GM23338 (cell line): Measurements from ENCODE around the gene EYA2. TPM values are rescaled to one million over a fixed set of nuclear protein-coding genes. Genes with fewer than 3 reads are reported as not detected.

Experiments
- ATAC-seq: fragments of 200-7000 bp; cut with Tn5 transposase; 3 replicates; pipeline ENCODE4 v1.9.1; 2020
- DNase-seq: peaks from one replicate; pipeline ENCODE4 v3.0.0-alpha.2; 2015; ENCODE audit warnings: low spot score
- H2AFZ ChIP-seq: fragments of 200-600 bp; sonication (generic); 2 replicates; pipeline ENCODE4 v1.8.0; 2016; ENCODE audit warnings: antibody characterized with exemption, mild to moderate bottlenecking, moderate library complexity
- H3F3A ChIP-seq: fragments of 200-600 bp; sonication (generic); replicated peaks from 2 replicates; pipeline ENCODE4 v1.8.0; 2017; ENCODE audit warnings: antibody characterized with exemption, mixed run types, low read depth
- H3K27ac ChIP-seq: fragments of 200-600 bp; sonication (generic); 2 replicates; pipeline ENCODE4 v1.6.1; 2016; ENCODE audit warnings: low read depth
- H3K27me3 ChIP-seq: fragments of 200-600 bp; sonication (generic); 2 replicates; pipeline ENCODE4 v1.8.0; 2016; ENCODE audit warnings: mild to moderate bottlenecking, mixed run types, moderate library complexity; ENCODE audit not compliant: insufficient read depth
- H3K36me3 ChIP-seq: fragments of 200-600 bp; sonication (generic); 2 replicates; pipeline ENCODE4 v1.8.0; 2016; ENCODE audit warnings: mild to moderate bottlenecking; ENCODE audit not compliant: insufficient read depth
- H3K4me1 ChIP-seq: fragments of 200-600 bp; sonication (generic); 2 replicates; pipeline ENCODE4 v1.8.0; 2016; ENCODE audit warnings: mild to moderate bottlenecking, moderate library complexity; ENCODE audit not compliant: insufficient read depth
- H3K4me2 ChIP-seq: fragments of 200-600 bp; sonication (generic); 2 replicates; pipeline ENCODE4 v1.7.1; 2017; ENCODE audit warnings: mixed run types
- H3K4me3 ChIP-seq: fragments of 200-600 bp; sonication (generic); 2 replicates; pipeline ENCODE4 v1.6.1; 2016; ENCODE audit warnings: mixed run types
- H3K79me2 ChIP-seq: fragments of 200-600 bp; sonication (generic); replicated peaks from 2 replicates; pipeline ENCODE4 v1.8.0; 2017; ENCODE audit warnings: mild to moderate bottlenecking; ENCODE audit not compliant: insufficient read depth
- H3K9me2 ChIP-seq: fragments of 200-600 bp; sonication (generic); 2 replicates; pipeline ENCODE4 v1.8.0; 2017; ENCODE audit not compliant: insufficient read depth
- H4K20me1 ChIP-seq: fragments of 200-600 bp; sonication (generic); replicated peaks from 2 replicates; pipeline ENCODE4 v1.8.0; 2017; ENCODE audit warnings: mild to moderate bottlenecking; ENCODE audit not compliant: insufficient read depth
- H3K27ac Mint-ChIP-seq: 2 replicates; pipeline ENCODE4 v1.8.0; 2020; ENCODE audit warnings: inconsistent platforms, mild to moderate bottlenecking, moderate library complexity, mixed read lengths
- H3K27me3 Mint-ChIP-seq: 3 replicates; pipeline ENCODE4 v1.8.0; 2022; ENCODE audit warnings: low read depth, mild to moderate bottlenecking, moderate library complexity, mixed read lengths, inconsistent platforms; ENCODE audit not compliant: insufficient read depth, poor library complexity
- H3K36me3 Mint-ChIP-seq: 3 replicates; pipeline ENCODE4 v1.8.0; 2021; ENCODE audit warnings: low read depth, mild to moderate bottlenecking, inconsistent platforms, moderate library complexity, mixed read lengths
- H3K4me1 Mint-ChIP-seq: 3 replicates; pipeline ENCODE4 v1.8.0; 2020; ENCODE audit warnings: mild to moderate bottlenecking, inconsistent platforms, mixed read lengths
- H3K4me3 Mint-ChIP-seq: 3 replicates; pipeline ENCODE4 v1.8.0; 2021; ENCODE audit warnings: moderate library complexity, mild to moderate bottlenecking, inconsistent platforms, mixed read lengths
- H3K9me3 Mint-ChIP-seq: 3 replicates; pipeline ENCODE4 v1.8.0; 2020; ENCODE audit warnings: moderate library complexity, mild to moderate bottlenecking, inconsistent platforms, mixed read lengths
- CREB1 ChIP-seq: fragments of 250-450 bp; sonication (Bioruptor Pico); IDR thresholded peaks from 2 replicates; pipeline ENCODE4 v1.5.0; 2020; ENCODE audit warnings: low read depth, mild to moderate bottlenecking, moderate library complexity
- EZH2 ChIP-seq: fragments of 200-600 bp; sonication (generic); IDR thresholded peaks from one replicate; pipeline ENCODE4 v1.8.0; 2017; ENCODE audit warnings: antibody characterized with exemption, mild to moderate bottlenecking, low read depth; ENCODE audit not compliant: unreplicated experiment
- EZH2phosphoT487 ChIP-seq: fragments of 200-600 bp; sonication (generic); IDR thresholded peaks from one replicate; pipeline ENCODE4 v1.8.1; 2018; ENCODE audit warnings: antibody characterized with exemption; ENCODE audit not compliant: unreplicated experiment
- JUNB ChIP-seq: IDR thresholded peaks from one replicate; pipeline ENCODE4 v1.6.1; 2016; ENCODE audit warnings: antibody characterized with exemption; ENCODE audit not compliant: unreplicated experiment
- NANOG ChIP-seq: IDR thresholded peaks from 2 replicates; pipeline ENCODE4 v1.6.1; 2016; ENCODE audit warnings: antibody characterized with exemption, borderline replicate concordance
- POLR2AphosphoS5 ChIP-seq: IDR thresholded peaks from 2 replicates; pipeline ENCODE4 v1.6.1; 2016; ENCODE audit warnings: antibody characterized with exemption, low read depth
- ZNF114 ChIP-seq: fragments of 250-450 bp; sonication (Bioruptor Pico); IDR thresholded peaks from 2 replicates; pipeline ENCODE4 v1.5.0; 2020; ENCODE audit warnings: mild to moderate bottlenecking, moderate library complexity
- ZNF331 ChIP-seq: fragments of 250-450 bp; sonication (Bioruptor Pico); IDR thresholded peaks from 2 replicates; pipeline ENCODE4 v1.5.0; 2020; ENCODE audit warnings: low read depth, mild to moderate bottlenecking, moderate library complexity
- polyA plus RNA-seq: library from polyadenylated mRNA; unstranded; fragments of >200 nt; fragmentation: Nextera tagmentation; extraction: Ambion mirVana; gene quantifications from 2 replicates; pipeline ENCODE4 v1.2.1, GENCODE V29; 2016
- total RNA-seq: library from RNA; depleted of rRNA; stranded (reverse); fragments of >200 nt; shearing (Covaris generic); gene quantifications from 2 replicates; pipeline ENCODE4 v1.2.3, GENCODE V29; 2014
- TF ChIP-seq, protein P1 (sequence below): IDR thresholded peaks from 2 replicates; pipeline ENCODE4 v1.6.1; 2016; ENCODE audit warnings: antibody characterized with exemption
- TF ChIP-seq, protein P2 (sequence below): IDR thresholded peaks from one replicate; pipeline ENCODE4 v1.6.1; 2018; ENCODE audit warnings: antibody characterized with exemption; ENCODE audit not compliant: unreplicated experiment
- TF ChIP-seq, protein P3 (sequence below), 2 experiments: fragments of 200-600 bp in 1 of 2; sonication (generic) in 1 of 2; conservative IDR thresholded peaks; 2 replicates each; pipeline versions ENCODE4 v1.5.1 to v1.6.1; 2016 to 2017; ENCODE audit warnings: antibody characterized with exemption in 2 of 2, low read depth in 2 of 2, mild to moderate bottlenecking in 2 of 2, moderate library complexity in 1 of 2
- TF ChIP-seq, protein P4 (sequence below): fragments of 250-450 bp; sonication (Bioruptor Pico); IDR thresholded peaks from 2 replicates; pipeline ENCODE4 v1.5.0; 2020; ENCODE audit warnings: mild to moderate bottlenecking, moderate library complexity

Gene EYA2
- total and polyA plus RNA-seq, 2 experiments from 2014 or later, result 0.50 to 0.56 TPM

DNA sequence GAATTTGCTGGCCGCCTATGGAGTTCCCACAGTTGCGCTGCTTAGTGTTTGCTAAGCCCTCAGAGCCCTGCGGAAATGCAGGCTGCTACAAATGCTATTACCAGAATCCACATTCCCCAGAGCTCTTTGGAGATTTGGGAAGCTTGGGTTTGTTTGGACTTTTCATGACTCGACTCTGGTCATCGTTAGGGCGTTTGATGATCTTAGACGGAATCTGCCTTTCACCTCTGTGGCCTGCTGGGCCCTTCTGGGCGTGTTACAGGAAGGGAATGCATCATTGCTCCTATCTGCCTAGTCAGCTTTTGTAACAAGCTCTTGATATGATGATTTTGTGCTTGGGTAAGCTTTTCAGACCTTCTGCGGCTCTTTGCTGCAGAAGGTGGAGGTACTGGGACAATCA lies 50.8 kb downstream of the EYA2 start (continued):
- TF ChIP-seq, protein P1, sequence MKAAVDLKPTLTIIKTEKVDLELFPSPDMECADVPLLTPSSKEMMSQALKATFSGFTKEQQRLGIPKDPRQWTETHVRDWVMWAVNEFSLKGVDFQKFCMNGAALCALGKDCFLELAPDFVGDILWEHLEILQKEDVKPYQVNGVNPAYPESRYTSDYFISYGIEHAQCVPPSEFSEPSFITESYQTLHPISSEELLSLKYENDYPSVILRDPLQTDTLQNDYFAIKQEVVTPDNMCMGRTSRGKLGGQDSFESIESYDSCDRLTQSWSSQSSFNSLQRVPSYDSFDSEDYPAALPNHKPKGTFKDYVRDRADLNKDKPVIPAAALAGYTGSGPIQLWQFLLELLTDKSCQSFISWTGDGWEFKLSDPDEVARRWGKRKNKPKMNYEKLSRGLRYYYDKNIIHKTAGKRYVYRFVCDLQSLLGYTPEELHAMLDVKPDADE, result no peak
- TF ChIP-seq, protein P2, sequence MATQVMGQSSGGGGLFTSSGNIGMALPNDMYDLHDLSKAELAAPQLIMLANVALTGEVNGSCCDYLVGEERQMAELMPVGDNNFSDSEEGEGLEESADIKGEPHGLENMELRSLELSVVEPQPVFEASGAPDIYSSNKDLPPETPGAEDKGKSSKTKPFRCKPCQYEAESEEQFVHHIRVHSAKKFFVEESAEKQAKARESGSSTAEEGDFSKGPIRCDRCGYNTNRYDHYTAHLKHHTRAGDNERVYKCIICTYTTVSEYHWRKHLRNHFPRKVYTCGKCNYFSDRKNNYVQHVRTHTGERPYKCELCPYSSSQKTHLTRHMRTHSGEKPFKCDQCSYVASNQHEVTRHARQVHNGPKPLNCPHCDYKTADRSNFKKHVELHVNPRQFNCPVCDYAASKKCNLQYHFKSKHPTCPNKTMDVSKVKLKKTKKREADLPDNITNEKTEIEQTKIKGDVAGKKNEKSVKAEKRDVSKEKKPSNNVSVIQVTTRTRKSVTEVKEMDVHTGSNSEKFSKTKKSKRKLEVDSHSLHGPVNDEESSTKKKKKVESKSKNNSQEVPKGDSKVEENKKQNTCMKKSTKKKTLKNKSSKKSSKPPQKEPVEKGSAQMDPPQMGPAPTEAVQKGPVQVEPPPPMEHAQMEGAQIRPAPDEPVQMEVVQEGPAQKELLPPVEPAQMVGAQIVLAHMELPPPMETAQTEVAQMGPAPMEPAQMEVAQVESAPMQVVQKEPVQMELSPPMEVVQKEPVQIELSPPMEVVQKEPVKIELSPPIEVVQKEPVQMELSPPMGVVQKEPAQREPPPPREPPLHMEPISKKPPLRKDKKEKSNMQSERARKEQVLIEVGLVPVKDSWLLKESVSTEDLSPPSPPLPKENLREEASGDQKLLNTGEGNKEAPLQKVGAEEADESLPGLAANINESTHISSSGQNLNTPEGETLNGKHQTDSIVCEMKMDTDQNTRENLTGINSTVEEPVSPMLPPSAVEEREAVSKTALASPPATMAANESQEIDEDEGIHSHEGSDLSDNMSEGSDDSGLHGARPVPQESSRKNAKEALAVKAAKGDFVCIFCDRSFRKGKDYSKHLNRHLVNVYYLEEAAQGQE, result no peak
- TF ChIP-seq CREB1 (CRISPR knock-in tag), result no peak
- no peak for TF ChIP-seq ZNF114
- no peak for TF ChIP-seq ZNF331 (CRISPR knock-in tag)
- no peak for TF ChIP-seq EZH2
- TF ChIP-seq, protein P3, sequence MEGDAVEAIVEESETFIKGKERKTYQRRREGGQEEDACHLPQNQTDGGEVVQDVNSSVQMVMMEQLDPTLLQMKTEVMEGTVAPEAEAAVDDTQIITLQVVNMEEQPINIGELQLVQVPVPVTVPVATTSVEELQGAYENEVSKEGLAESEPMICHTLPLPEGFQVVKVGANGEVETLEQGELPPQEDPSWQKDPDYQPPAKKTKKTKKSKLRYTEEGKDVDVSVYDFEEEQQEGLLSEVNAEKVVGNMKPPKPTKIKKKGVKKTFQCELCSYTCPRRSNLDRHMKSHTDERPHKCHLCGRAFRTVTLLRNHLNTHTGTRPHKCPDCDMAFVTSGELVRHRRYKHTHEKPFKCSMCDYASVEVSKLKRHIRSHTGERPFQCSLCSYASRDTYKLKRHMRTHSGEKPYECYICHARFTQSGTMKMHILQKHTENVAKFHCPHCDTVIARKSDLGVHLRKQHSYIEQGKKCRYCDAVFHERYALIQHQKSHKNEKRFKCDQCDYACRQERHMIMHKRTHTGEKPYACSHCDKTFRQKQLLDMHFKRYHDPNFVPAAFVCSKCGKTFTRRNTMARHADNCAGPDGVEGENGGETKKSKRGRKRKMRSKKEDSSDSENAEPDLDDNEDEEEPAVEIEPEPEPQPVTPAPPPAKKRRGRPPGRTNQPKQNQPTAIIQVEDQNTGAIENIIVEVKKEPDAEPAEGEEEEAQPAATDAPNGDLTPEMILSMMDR (conservative IDR thresholded peaks at IDR 0.05; ENCODE audit: low read depth in 2 of 2), result no peak
- no peak for TF ChIP-seq JUNB

DNA sequence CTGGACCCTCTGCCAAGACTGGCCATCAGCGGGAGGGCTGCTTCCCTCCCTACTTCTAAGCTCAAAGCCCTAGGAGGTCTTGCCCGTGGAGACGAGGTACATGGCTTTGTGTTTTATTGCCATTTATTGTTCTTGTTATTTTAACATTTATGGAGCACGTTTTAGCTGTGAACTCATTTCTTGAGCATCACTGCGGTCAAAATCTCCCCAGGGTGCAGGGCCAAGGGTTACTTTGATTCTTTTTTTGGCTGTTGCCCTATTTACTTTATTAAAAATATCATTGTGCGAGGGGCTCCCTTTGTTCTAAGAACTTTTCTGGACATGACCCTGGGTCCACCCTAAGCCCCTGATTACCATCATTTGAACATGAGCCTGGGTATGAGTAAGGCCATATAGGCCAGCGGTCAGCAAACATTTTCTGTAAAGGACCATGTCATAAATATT lies 51.6 kb downstream of the EYA2 start:
- no peak overlapping the region for H3K4me2 ChIP-seq
- Mint-ChIP-seq H3K27me3 (no peaks in the 10 kb centered on the region), H3K9me3 (no peaks in the 10 kb centered on the region), H3K4me3 (no peak overlapping the region), H3K27ac (no peak overlapping the region), H3K4me1 (peaks cover 8% of the 10 kb centered on the region), H3K36me3 (no peaks in the 10 kb centered on the region)
- H3K79me2 ChIP-seq, result no peaks in the 10 kb centered on the region
- H3K4me1 ChIP-seq, result no peaks in the 10 kb centered on the region
- H3F3A ChIP-seq, result no peaks in the 10 kb centered on the region
- no peaks in the 10 kb centered on the region for H3K36me3 ChIP-seq
- H3K9me2 ChIP-seq, result no peaks in the 10 kb centered on the region
- H3K27me3 ChIP-seq, result no peaks in the 10 kb centered on the region
- no peaks in the 10 kb centered on the region for H4K20me1 ChIP-seq
- ATAC-seq, result no peak
- DNase-seq, result no peak
- no peak overlapping the region for H2AFZ ChIP-seq
- no peak overlapping the region for H3K4me3 ChIP-seq
- H3K27ac ChIP-seq, result no peak overlapping the region
- TF ChIP-seq POLR2AphosphoS5, result no peak
- TF ChIP-seq JUNB, result no peak
- no peak for TF ChIP-seq NANOG
- TF ChIP-seq EZH2phosphoT487, result no peak
- TF ChIP-seq, protein P4, sequence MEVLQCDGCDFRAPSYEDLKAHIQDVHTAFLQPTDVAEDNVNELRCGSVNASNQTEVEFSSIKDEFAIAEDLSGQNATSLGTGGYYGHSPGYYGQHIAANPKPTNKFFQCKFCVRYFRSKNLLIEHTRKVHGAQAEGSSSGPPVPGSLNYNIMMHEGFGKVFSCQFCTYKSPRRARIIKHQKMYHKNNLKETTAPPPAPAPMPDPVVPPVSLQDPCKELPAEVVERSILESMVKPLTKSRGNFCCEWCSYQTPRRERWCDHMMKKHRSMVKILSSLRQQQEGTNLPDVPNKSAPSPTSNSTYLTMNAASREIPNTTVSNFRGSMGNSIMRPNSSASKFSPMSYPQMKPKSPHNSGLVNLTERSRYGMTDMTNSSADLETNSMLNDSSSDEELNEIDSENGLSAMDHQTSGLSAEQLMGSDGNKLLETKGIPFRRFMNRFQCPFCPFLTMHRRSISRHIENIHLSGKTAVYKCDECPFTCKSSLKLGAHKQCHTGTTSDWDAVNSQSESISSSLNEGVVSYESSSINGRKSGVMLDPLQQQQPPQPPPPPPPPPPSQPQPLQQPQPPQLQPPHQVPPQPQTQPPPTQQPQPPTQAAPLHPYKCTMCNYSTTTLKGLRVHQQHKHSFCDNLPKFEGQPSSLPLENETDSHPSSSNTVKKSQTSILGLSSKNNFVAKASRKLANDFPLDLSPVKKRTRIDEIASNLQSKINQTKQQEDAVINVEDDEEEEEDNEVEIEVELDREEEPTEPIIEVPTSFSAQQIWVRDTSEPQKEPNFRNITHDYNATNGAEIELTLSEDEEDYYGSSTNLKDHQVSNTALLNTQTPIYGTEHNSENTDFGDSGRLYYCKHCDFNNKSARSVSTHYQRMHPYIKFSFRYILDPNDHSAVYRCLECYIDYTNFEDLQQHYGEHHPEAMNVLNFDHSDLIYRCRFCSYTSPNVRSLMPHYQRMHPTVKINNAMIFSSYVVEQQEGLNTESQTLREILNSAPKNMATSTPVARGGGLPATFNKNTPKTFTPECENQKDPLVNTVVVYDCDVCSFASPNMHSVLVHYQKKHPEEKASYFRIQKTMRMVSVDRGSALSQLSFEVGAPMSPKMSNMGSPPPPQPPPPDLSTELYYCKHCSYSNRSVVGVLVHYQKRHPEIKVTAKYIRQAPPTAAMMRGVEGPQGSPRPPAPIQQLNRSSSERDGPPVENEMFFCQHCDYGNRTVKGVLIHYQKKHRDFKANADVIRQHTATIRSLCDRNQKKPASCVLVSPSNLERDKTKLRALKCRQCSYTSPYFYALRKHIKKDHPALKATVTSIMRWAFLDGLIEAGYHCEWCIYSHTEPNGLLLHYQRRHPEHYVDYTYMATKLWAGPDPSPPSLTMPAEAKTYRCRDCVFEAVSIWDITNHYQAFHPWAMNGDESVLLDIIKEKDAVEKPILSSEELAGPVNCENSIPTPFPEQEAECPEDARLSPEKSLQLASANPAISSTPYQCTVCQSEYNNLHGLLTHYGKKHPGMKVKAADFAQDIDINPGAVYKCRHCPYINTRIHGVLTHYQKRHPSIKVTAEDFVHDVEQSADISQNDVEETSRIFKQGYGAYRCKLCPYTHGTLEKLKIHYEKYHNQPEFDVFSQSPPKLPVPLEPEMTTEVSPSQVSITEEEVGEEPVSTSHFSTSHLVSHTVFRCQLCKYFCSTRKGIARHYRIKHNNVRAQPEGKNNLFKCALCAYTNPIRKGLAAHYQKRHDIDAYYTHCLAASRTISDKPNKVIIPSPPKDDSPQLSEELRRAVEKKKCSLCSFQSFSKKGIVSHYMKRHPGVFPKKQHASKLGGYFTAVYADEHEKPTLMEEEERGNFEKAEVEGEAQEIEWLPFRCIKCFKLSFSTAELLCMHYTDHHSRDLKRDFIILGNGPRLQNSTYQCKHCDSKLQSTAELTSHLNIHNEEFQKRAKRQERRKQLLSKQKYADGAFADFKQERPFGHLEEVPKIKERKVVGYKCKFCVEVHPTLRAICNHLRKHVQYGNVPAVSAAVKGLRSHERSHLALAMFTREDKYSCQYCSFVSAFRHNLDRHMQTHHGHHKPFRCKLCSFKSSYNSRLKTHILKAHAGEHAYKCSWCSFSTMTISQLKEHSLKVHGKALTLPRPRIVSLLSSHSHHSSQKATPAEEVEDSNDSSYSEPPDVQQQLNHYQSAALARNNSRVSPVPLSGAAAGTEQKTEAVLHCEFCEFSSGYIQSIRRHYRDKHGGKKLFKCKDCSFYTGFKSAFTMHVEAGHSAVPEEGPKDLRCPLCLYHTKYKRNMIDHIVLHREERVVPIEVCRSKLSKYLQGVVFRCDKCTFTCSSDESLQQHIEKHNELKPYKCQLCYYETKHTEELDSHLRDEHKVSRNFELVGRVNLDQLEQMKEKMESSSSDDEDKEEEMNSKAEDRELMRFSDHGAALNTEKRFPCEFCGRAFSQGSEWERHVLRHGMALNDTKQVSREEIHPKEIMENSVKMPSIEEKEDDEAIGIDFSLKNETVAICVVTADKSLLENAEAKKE (CRISPR knock-in tag), result no peak
